CD4-positive, alpha-beta T cell treated with Interleukin-21 for 1 hour (primary cell): ENCODE results near the gene TRAF3.
"Not testable (repeated sequence)": the region's sequence is repeated elsewhere in the genome, so short reads cannot be mapped to it uniquely, and the experiment has no call there.

ENCODE experiments used
- DNase-seq: peaks from one replicate; pipeline ENCODE4 v3.0.0-alpha.2; 2020

Gene TRAF3

GRCh38 chr14:102831163-102831804 lies 54.0 kb downstream of the TRAF3 start:
- no peak for DNase-seq

- DNase-seq: no peak
Measured at GRCh38 chr14:102833341-102833740, 56.1 kb downstream of the TRAF3 start.

GRCh38 chr14:102833991-102834390 lies 56.7 kb downstream of the TRAF3 start:
- DNase-seq: no peak

GRCh38 chr14:102835959-102836358 lies 58.7 kb downstream of the TRAF3 start:
- no peak for DNase-seq

- not testable (repeated sequence) for DNase-seq
Measured at GRCh38 chr14:102837120-102837519, 59.9 kb downstream of the TRAF3 start.

- no peak for DNase-seq
Measured at GRCh38 chr14:102838501-102838900, 61.3 kb downstream of the TRAF3 start.

- no peak for DNase-seq
Measured at GRCh38 chr14:102840115-102840514, 62.9 kb downstream of the TRAF3 start.

- no peak for DNase-seq
Measured at GRCh38 chr14:102840771-102841528, 63.7 kb downstream of the TRAF3 start.

- no peak for DNase-seq
Measured at GRCh38 chr14:102848830-102849525, 71.7 kb downstream of the TRAF3 start.

GRCh38 chr14:102849526-102850379 lies 72.5 kb downstream of the TRAF3 start:
- DNase-seq: no peak

GRCh38 chr14:102853648-102854047 lies 76.4 kb downstream of the TRAF3 start:
- DNase-seq: no peak

- no peak for DNase-seq
Measured at GRCh38 chr14:102854091-102854703, 76.9 kb downstream of the TRAF3 start.

GRCh38 chr14:102856179-102856578 lies 78.9 kb downstream of the TRAF3 start:
- DNase-seq: no peak

- no peak for DNase-seq
Measured at GRCh38 chr14:102857444-102857843, 80.2 kb downstream of the TRAF3 start.

- DNase-seq: no peak
Measured at GRCh38 chr14:102859911-102860310, 82.7 kb downstream of the TRAF3 start.

GRCh38 chr14:102862154-102862773 lies 85.0 kb downstream of the TRAF3 start:
- no peak for DNase-seq

GRCh38 chr14:102863381-102863780 lies 86.1 kb downstream of the TRAF3 start:
- no peak for DNase-seq

GRCh38 chr14:102865916-102866315 lies 88.7 kb downstream of the TRAF3 start:
- not testable (repeated sequence) for DNase-seq

- DNase-seq: no peak
Measured at GRCh38 chr14:102866982-102867761, 89.9 kb downstream of the TRAF3 start.

- no peak for DNase-seq
Measured at GRCh38 chr14:102867826-102868580, 90.8 kb downstream of the TRAF3 start.
